Upper lobe of right lung (tissue), 1 donor: Measurements from ENCODE around the gene CAND2. TPM values are rescaled to one million over a fixed set of nuclear protein-coding genes. Genes with fewer than 3 reads are reported as not detected.

Experiments
- ATAC-seq: fragments of 200-7000 bp; cut with Tn5 transposase; one replicate; pipeline ENCODE4 v1.9.1; 2020; ENCODE audit warnings: mild to moderate bottlenecking, moderate library complexity
- DNase-seq: peaks from one replicate; pipeline ENCODE4 v3.0.0-alpha.2; 2020
- H3K27ac ChIP-seq: fragments of 200-600 bp; one replicate; pipeline ENCODE4 v1.8.0; 2022
- H3K27me3 ChIP-seq: fragments of 200-600 bp; one replicate; pipeline ENCODE4 v1.8.0; 2022; ENCODE audit warnings: mild to moderate bottlenecking
- H3K36me3 ChIP-seq: fragments of 200-600 bp; one replicate; pipeline ENCODE4 v1.8.0; 2022
- H3K4me1 ChIP-seq: fragments of 200-600 bp; one replicate; pipeline ENCODE4 v1.8.0; 2022
- H3K4me3 ChIP-seq: fragments of 200-600 bp; one replicate; pipeline ENCODE4 v1.8.0; 2022; ENCODE audit warnings: mild to moderate bottlenecking
- H3K9me3 ChIP-seq: fragments of 200-600 bp; one replicate; pipeline ENCODE4 v1.8.0; 2022
- intact Hi-C: fragments of 100-400 bp; cut with DNase I; formaldehyde crosslinking; loops from one replicate; pipeline ENCODE4 v1.11.0; 2022
- total RNA-seq: library from RNA; stranded (reverse); fragmentation: NEBNext Ultra II Directional; extraction: Animal tissue kit (Norgen Biotek cat#: 25700); gene quantifications from one replicate; pipeline ENCODE4 v1.2.1, GENCODE V29; 2021
- TF ChIP-seq, protein P1 (sequence below): fragments of 200-600 bp; IDR thresholded peaks from one replicate; pipeline ENCODE4 v1.8.0; 2022; ENCODE audit warnings: antibody characterized with exemption
- donor health status: DM: no; HTN: yes; CAD: no; lungs with severe emphysema.

Gene CAND2
- total RNA-seq, 1 donor from 2014 or later: 7.8 TPM

- no peak for DNase-seq
- Histone ChIP-seq H3K9me3 (no peaks in the 10 kb centered on the region), H3K27me3 (no peaks in the 10 kb centered on the region), H3K36me3 (no peaks in the 10 kb centered on the region), H3K4me3 (no peak overlapping the region), H3K4me1 (no peaks in the 10 kb centered on the region), H3K27ac (no peak overlapping the region)
- TF ChIP-seq, protein P1, sequence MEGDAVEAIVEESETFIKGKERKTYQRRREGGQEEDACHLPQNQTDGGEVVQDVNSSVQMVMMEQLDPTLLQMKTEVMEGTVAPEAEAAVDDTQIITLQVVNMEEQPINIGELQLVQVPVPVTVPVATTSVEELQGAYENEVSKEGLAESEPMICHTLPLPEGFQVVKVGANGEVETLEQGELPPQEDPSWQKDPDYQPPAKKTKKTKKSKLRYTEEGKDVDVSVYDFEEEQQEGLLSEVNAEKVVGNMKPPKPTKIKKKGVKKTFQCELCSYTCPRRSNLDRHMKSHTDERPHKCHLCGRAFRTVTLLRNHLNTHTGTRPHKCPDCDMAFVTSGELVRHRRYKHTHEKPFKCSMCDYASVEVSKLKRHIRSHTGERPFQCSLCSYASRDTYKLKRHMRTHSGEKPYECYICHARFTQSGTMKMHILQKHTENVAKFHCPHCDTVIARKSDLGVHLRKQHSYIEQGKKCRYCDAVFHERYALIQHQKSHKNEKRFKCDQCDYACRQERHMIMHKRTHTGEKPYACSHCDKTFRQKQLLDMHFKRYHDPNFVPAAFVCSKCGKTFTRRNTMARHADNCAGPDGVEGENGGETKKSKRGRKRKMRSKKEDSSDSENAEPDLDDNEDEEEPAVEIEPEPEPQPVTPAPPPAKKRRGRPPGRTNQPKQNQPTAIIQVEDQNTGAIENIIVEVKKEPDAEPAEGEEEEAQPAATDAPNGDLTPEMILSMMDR: peak; percentile 17
- no peak for ATAC-seq
- intact Hi-C loops: no loop called here
Measured at GRCh38 chr3:12822725-12823373, 26.4 kb downstream of the CAND2 start.

GRCh38 chr3:12824299-12824698 lies 27.8 kb downstream of the CAND2 start:
- H3K36me3 ChIP-seq: peaks cover 4% of the 10 kb centered on the region
- no peaks in the 10 kb centered on the region for H3K4me1 ChIP-seq
- no peak overlapping the region for H3K27ac ChIP-seq
- no peaks in the 10 kb centered on the region for H3K27me3 ChIP-seq
- DNase-seq (no peak), ATAC-seq (no peak)
- intact Hi-C loops: no loop called here
- H3K4me3 ChIP-seq: no peak overlapping the region
- TF ChIP-seq, protein P1: no peak
- no peaks in the 10 kb centered on the region for H3K9me3 ChIP-seq

- no peaks in the 10 kb centered on the region for H3K9me3 ChIP-seq
- TF ChIP-seq, protein P1: no peak
- ATAC-seq: no peak
- DNase-seq: no peak
- no peaks in the 10 kb centered on the region for H3K4me1 ChIP-seq
- intact Hi-C loops: no loop called here
- no peaks in the 10 kb centered on the region for H3K27me3 ChIP-seq
- H3K4me3 ChIP-seq: no peak overlapping the region
- H3K36me3 ChIP-seq: peaks cover 4% of the 10 kb centered on the region
- H3K27ac ChIP-seq: no peak overlapping the region
Measured at GRCh38 chr3:12825156-12825555, 28.7 kb downstream of the CAND2 start.

DNA sequence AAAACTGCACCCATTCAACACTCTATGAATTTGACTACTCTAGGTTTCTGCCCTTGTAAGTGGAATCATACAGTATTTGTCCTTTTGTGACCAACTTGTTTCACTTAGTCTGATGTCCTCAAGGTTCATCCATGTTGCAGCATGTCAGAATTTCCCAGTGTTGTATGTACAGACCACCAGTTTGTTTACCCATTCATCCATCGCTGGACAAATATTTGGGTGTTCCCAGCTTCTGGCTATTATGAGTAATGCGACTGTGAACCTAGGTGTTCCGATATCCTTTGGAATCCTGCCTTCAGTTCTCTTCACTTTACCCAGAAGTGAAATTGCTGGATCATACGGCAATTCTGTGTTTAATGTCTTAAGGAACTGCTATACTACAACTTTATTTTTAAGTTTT lies 32.3 kb downstream of the CAND2 start:
- no peaks in the 10 kb centered on the region for H3K9me3 ChIP-seq
- no peaks in the 10 kb centered on the region for H3K27me3 ChIP-seq
- peaks cover 31% of the 10 kb centered on the region for H3K36me3 ChIP-seq
- TF ChIP-seq, protein P1: no peak
- no peak for ATAC-seq
- intact Hi-C loops: no loop called here
- no peak overlapping the region for H3K4me3 ChIP-seq
- no peak overlapping the region for H3K27ac ChIP-seq
- H3K4me1 ChIP-seq: no peaks in the 10 kb centered on the region
- no peak for DNase-seq

GRCh38 chr3:12829404-12829803 lies 32.9 kb downstream of the CAND2 start:
- TF ChIP-seq, protein P1: no peak
- intact Hi-C loops: no loop called here
- no peaks in the 10 kb centered on the region for H3K9me3 ChIP-seq
- DNase-seq (no peak), ATAC-seq (no peak)
- no peaks in the 10 kb centered on the region for H3K4me1 ChIP-seq
- no peak overlapping the region for H3K4me3 ChIP-seq
- H3K27ac ChIP-seq: no peak overlapping the region
- H3K27me3 ChIP-seq: no peaks in the 10 kb centered on the region
- H3K36me3 ChIP-seq: peaks cover 37% of the 10 kb centered on the region
